Lung (tissue), 12 donors: ENCODE measurements around the gene NUFIP1. TPM values are rescaled to one million over a fixed set of nuclear protein-coding genes. Genes with fewer than 3 reads are reported as not detected.
"Not testable (repeated sequence)": the region's sequence is repeated elsewhere in the genome, so short reads cannot be mapped to it uniquely, and the experiment has no call there.

Source experiments
- ATAC-seq: fragments of 200-7000 bp; cut with Tn5 transposase; one replicate; pipeline ENCODE4 v1.9.1; 2020; ENCODE audit warnings: moderate number of reproducible peaks; ENCODE audit not compliant: insufficient read depth, low FRiP score
- DNase-seq, 3 donors: peaks; one replicate each; pipeline ENCODE4 v3.0.0-alpha.2; 2013 to 2017
- H3K27ac ChIP-seq, 2 donors: one replicate each; pipeline ENCODE4 v1.5.1; 2013; ENCODE audit warnings: mild to moderate bottlenecking in 2 of 2, moderate library complexity in 2 of 2, control low read depth in 1 of 2, inconsistent platforms in 1 of 2, low read depth in 1 of 2, low read length in 1 of 2
- H3K27me3 ChIP-seq, 3 donors: one replicate each; pipeline ENCODE4 v1.5.1; 2013; ENCODE audit warnings: low read length in 2 of 3; ENCODE audit not compliant: control insufficient read depth in 3 of 3, insufficient read depth in 3 of 3
- H3K36me3 ChIP-seq, 4 donors: one replicate each; pipeline ENCODE4 v1.5.1; 2013; ENCODE audit warnings: low read length in 4 of 4, mild to moderate bottlenecking in 1 of 4, moderate library complexity in 1 of 4; ENCODE audit not compliant: control insufficient read depth in 4 of 4, insufficient read depth in 4 of 4
- H3K4me1 ChIP-seq, 5 donors: one replicate each; pipeline ENCODE4 v1.5.1; 2013; ENCODE audit warnings: low read length in 5 of 5, mild to moderate bottlenecking in 2 of 5, moderate library complexity in 1 of 5; ENCODE audit not compliant: control insufficient read depth in 5 of 5, insufficient read depth in 5 of 5
- H3K4me3 ChIP-seq: one replicate; pipeline ENCODE4 v1.5.1; 2013; ENCODE audit warnings: mild to moderate bottlenecking, control low read depth, moderate library complexity
- H3K9ac ChIP-seq, 2 donors: one replicate each; pipeline ENCODE4 v1.5.1; 2013; ENCODE audit warnings: low read length in 2 of 2, control low read depth in 1 of 2; ENCODE audit not compliant: insufficient read depth in 1 of 2
- H3K9me3 ChIP-seq, 4 donors: one replicate each; pipeline ENCODE4 v1.5.1; 2013; ENCODE audit warnings: low read length in 3 of 4, mild to moderate bottlenecking in 1 of 4, moderate library complexity in 1 of 4; ENCODE audit not compliant: control insufficient read depth in 4 of 4, insufficient read depth in 3 of 4
- CTCF ChIP-seq: IDR thresholded peaks from 2 replicates; pipeline ENCODE4 v1.5.1; 2012; ENCODE audit warnings: mild to moderate bottlenecking; ENCODE audit errors: control extremely low read depth, extremely low read depth
- WGBS, 2 donors: extraction: QIAGEN DNeasy Blood & Tissue Kit; methylation state at CpG; one replicate each; pipeline ENCODE4 v1.1.7; 2013; 5-methylcytosine and 5-hydroxymethylcytosine counted together
- polyA plus RNA-seq, 2 donors: library from polyadenylated mRNA; stranded (reverse); fragments of 200-250 nt; gene quantifications; one replicate each; pipeline ENCODE4 v1.2.1, GENCODE V29; 2013
- total RNA-seq, 2 donors: library from RNA; depleted of rRNA in 1 of 2; stranded (reverse); fragments of >200 nt in 1 of 2; gene quantifications; one replicate each; pipeline ENCODE4 v1.2.1, GENCODE V29; 2014 to 2021
- donor health status: control.
- donor health status: control.
- donor health status: Bipolar disorder and iron deficiency.
- donor health status: healthy.
- donor health status: DM: yes; HTN: yes; CAD: no.

Gene NUFIP1
- total and polyA plus RNA-seq, 4 donors: 2.9 to 5.0 (median 3.5) TPM

GRCh38 chr13:44955406-44955805, 33.9 kb downstream of the NUFIP1 start:
- Histone ChIP-seq H3K4me3 (no peak overlapping the region), H3K4me1 (peaks cover 0 to 7% (median 0%) of the 10 kb centered on the region in 5 donors), H3K9ac (no peak overlapping the region), H3K27me3 (no peaks in the 10 kb centered on the region), H3K27ac (no peak overlapping the region), H3K9me3 (no peaks in the 10 kb centered on the region), H3K36me3 (peaks cover 0 to 3% (median 1%) of the 10 kb centered on the region in 4 donors)
- no peak for ATAC-seq
- DNase-seq: peak; percentile 33 to 72 (median 48)
- no peak for TF ChIP-seq CTCF
- WGBS, 2 donors: 81 to 95% methylated on average over 3 of the region's 3 CpGs

- H3K27ac ChIP-seq: no peak overlapping the region
- peaks cover 0 to 7% (median 0%) of the 10 kb centered on the region in 5 donors for H3K4me1 ChIP-seq
- no peaks in the 10 kb centered on the region for H3K27me3 ChIP-seq
- H3K9ac ChIP-seq: no peak overlapping the region
- DNase-seq (no peak), ATAC-seq (no peak)
- H3K9me3 ChIP-seq: no peaks in the 10 kb centered on the region
- no peak for TF ChIP-seq CTCF
- 95 to 96% methylated on average over 7 of the region's 7 CpGs for WGBS, 2 donors
- H3K36me3 ChIP-seq: peaks cover 0 to 3% (median 1%) of the 10 kb centered on the region in 4 donors
- H3K4me3 ChIP-seq: no peak overlapping the region
Observed at GRCh38 chr13:44954224-44954623, 35.0 kb downstream of the NUFIP1 start.

DNA sequence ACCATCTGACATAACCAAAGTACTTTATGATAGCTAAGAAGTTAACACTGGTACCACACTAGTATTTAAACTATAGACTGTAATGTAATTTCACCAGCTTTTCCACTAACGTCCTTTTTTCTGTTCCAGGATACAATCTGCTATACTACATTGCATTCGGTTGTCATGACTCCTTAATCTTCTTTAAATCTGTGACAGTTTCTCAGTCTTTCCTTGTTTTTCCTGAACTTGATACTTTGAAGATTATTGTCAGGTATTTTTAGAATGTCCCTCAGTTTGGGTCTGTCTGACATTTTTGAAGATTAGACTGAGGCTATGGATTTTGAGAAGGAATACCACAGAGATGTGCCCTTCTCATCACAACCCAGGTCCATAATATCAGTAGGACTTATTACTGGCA, 36.6 kb downstream of the NUFIP1 start:
- Histone ChIP-seq H3K9ac (no peak overlapping the region), H3K27me3 (no peaks in the 10 kb centered on the region), H3K36me3 (peaks cover 0 to 3% (median 2%) of the 10 kb centered on the region in 4 donors), H3K4me3 (no peak overlapping the region), H3K9me3 (no peaks in the 10 kb centered on the region), H3K27ac (no peak overlapping the region), H3K4me1 (peaks cover 0 to 7% (median 0%) of the 10 kb centered on the region in 5 donors)
- DNase-seq: no peak
- no peak for ATAC-seq
- no peak for TF ChIP-seq CTCF
- WGBS, 2 donors: 95% methylated on average over 2 of the region's 2 CpGs

- Histone ChIP-seq H3K4me3 (no peak overlapping the region), H3K9ac (no peak overlapping the region), H3K4me1 (peaks cover 0 to 7% (median 0%) of the 10 kb centered on the region in 5 donors), H3K27me3 (no peaks in the 10 kb centered on the region), H3K9me3 (no peaks in the 10 kb centered on the region), H3K36me3 (peaks cover 0 to 3% (median under 1%) of the 10 kb centered on the region in 4 donors), H3K27ac (no peak overlapping the region)
- no peak for TF ChIP-seq CTCF
- DNase-seq (no peak), ATAC-seq (no peak)
Observed at GRCh38 chr13:44951184-44951583, 38.1 kb downstream of the NUFIP1 start.

GRCh38 chr13:44943411-44943810, 45.9 kb downstream of the NUFIP1 start:
- not testable (repeated sequence) for H3K9ac ChIP-seq, H3K4me3 ChIP-seq, H3K27ac ChIP-seq, ATAC-seq, H3K27me3 ChIP-seq, H3K36me3 ChIP-seq, H3K9me3 ChIP-seq
- peaks cover 0 to 13% (median 0%) of the 10 kb centered on the region in 5 donors for H3K4me1 ChIP-seq
- WGBS, 2 donors: 46 to 82% methylated on average over 4 of the region's 4 CpGs
- DNase-seq: peak in 1 of 3 donors; percentile 48
